Left lobe of liver (tissue), 2 donors: ENCODE results near the gene PLCB1. TPM values are rescaled to one million over a fixed set of nuclear protein-coding genes. Genes with fewer than 3 reads are reported as not detected.
"Not testable (repeated sequence)": the region's sequence is repeated elsewhere in the genome, so short reads cannot be mapped to it uniquely, and the experiment has no call there.

Source experiments
- ATAC-seq: fragments of 200-7000 bp; cut with Tn5 transposase; one replicate; pipeline ENCODE4 v1.9.1; 2020; ENCODE audit warnings: mild to moderate bottlenecking, moderate library complexity
- DNase-seq: peaks from one replicate; pipeline ENCODE4 v3.0.0-alpha.2; 2020; ENCODE audit warnings: low spot score
- total RNA-seq: library from RNA; stranded (reverse); gene quantifications from one replicate; pipeline ENCODE4 v1.2.1, GENCODE V29; 2021
- donor health status: DM: no; HTN: no; CAD: no; lungs with moderate emphysema.
- donor health status: DM: no; HTN: yes; CAD: no.

The PLCB1 gene
- total RNA-seq, 1 donor from 2014 or later, result 3.9 TPM

- ATAC-seq (no peak), DNase-seq (no peak)
Measured at GRCh38 chr20:8578161-8578865, 446.2 kb downstream of the PLCB1 start.

- no peak for ATAC-seq
- DNase-seq, result no peak
Measured at GRCh38 chr20:8579035-8579434, 447.0 kb downstream of the PLCB1 start.

- ATAC-seq (no peak), DNase-seq (no peak)
Measured at GRCh38 chr20:8581446-8582183, 449.5 kb downstream of the PLCB1 start.

- no peak for ATAC-seq
- no peak for DNase-seq
Measured at GRCh38 chr20:8583012-8583565, 451.0 kb downstream of the PLCB1 start.

- ATAC-seq, result no peak
- no peak for DNase-seq
Measured at GRCh38 chr20:8583566-8584043, 451.5 kb downstream of the PLCB1 start.

- no peak for DNase-seq
- no peak for ATAC-seq
Measured at GRCh38 chr20:8587251-8587650, 455.2 kb downstream of the PLCB1 start.

- DNase-seq (no peak), ATAC-seq (no peak)
Measured at GRCh38 chr20:8587810-8588209, 455.7 kb downstream of the PLCB1 start.

GRCh38 chr20:8589956-8590355 lies 457.9 kb downstream of the PLCB1 start:
- ATAC-seq (no peak), DNase-seq (no peak)

- DNase-seq, ATAC-seq: not testable (repeated sequence)
Measured at GRCh38 chr20:8600910-8601541, 469.0 kb downstream of the PLCB1 start.

GRCh38 chr20:8601542-8601912 lies 469.5 kb downstream of the PLCB1 start:
- ATAC-seq (peak; percentile 23), DNase-seq (no peak)

- ATAC-seq (peak; percentile 38), DNase-seq (no peak)
Measured at GRCh38 chr20:8602389-8603116, 470.5 kb downstream of the PLCB1 start.

GRCh38 chr20:8608470-8608869 lies 476.4 kb downstream of the PLCB1 start:
- ATAC-seq (no peak), DNase-seq (no peak)

GRCh38 chr20:8616792-8617191 lies 484.7 kb downstream of the PLCB1 start:
- no peak for DNase-seq
- ATAC-seq, result no peak

- DNase-seq, result no peak
- no peak for ATAC-seq
Measured at GRCh38 chr20:8621001-8621400, 488.9 kb downstream of the PLCB1 start.

- ATAC-seq (no peak), DNase-seq (no peak)
Measured at GRCh38 chr20:8624046-8624445, 492.0 kb downstream of the PLCB1 start.

GRCh38 chr20:8624616-8625015 lies 492.6 kb downstream of the PLCB1 start:
- no peak for ATAC-seq
- no peak for DNase-seq

GRCh38 chr20:8627340-8628004 lies 495.4 kb downstream of the PLCB1 start:
- DNase-seq, result no peak
- ATAC-seq, result no peak

GRCh38 chr20:8631271-8631670 lies 499.2 kb downstream of the PLCB1 start:
- ATAC-seq (no peak), DNase-seq (no peak)

GRCh38 chr20:8633366-8633765 lies 501.3 kb downstream of the PLCB1 start:
- DNase-seq (no peak), ATAC-seq (no peak)

GRCh38 chr20:8635048-8635572 lies 503.0 kb downstream of the PLCB1 start:
- ATAC-seq (no peak), DNase-seq (no peak)
